ENCODE data around the gene RASSF5. TPM values are rescaled to one million over a fixed set of nuclear protein-coding genes. Genes with fewer than 3 reads are reported as not detected.

RASSF5 gene
- total RNA-seq, 2 donors from 2014 or later: 0.20 to 0.26 TPM

GRCh38 chr1:206503591-206504362 is 3.6 kb upstream of the RASSF5 start:
- Mint-ChIP-seq H3K27me3 (ENCODE audit: insufficient read depth) (peaks cover 66% of the 10 kb centered on the region), H3K4me1 (peaks cover 4% of the 10 kb centered on the region), H3K27ac (no peak overlapping the region), H3K9me3 (no peaks in the 10 kb centered on the region), H3K36me3 (ENCODE audit: low read depth) (no peaks in the 10 kb centered on the region), H3K4me3 (no peak overlapping the region)
- no peak overlapping the region for H3K27ac ChIP-seq (ENCODE audit: low read depth, low read length)
- WGBS, 2 experiments (ENCODE audit: insufficient coverage in 1 of 2, insufficient read length in 1 of 2): 76 to 80% methylated on average over 1 to 8 of the region's 8 CpGs
- no peaks in the 10 kb centered on the region for H3K4me1 ChIP-seq (ENCODE audit: control insufficient read depth, insufficient read depth, low read length)
- peaks cover 63% of the 10 kb centered on the region for H3K27me3 ChIP-seq (ENCODE audit: control insufficient read depth, insufficient read depth, low read length, poor library complexity, severe bottlenecking)
- H3K36me3 ChIP-seq (ENCODE audit: control insufficient read depth, insufficient read depth, low read length): no peaks in the 10 kb centered on the region
- DNase-seq: no peak
- TF ChIP-seq, protein P1, sequence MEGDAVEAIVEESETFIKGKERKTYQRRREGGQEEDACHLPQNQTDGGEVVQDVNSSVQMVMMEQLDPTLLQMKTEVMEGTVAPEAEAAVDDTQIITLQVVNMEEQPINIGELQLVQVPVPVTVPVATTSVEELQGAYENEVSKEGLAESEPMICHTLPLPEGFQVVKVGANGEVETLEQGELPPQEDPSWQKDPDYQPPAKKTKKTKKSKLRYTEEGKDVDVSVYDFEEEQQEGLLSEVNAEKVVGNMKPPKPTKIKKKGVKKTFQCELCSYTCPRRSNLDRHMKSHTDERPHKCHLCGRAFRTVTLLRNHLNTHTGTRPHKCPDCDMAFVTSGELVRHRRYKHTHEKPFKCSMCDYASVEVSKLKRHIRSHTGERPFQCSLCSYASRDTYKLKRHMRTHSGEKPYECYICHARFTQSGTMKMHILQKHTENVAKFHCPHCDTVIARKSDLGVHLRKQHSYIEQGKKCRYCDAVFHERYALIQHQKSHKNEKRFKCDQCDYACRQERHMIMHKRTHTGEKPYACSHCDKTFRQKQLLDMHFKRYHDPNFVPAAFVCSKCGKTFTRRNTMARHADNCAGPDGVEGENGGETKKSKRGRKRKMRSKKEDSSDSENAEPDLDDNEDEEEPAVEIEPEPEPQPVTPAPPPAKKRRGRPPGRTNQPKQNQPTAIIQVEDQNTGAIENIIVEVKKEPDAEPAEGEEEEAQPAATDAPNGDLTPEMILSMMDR (conservative IDR thresholded peaks at IDR 0.05): no peak
- no peak overlapping the region for H3K4me3 ChIP-seq (ENCODE audit: low read length)
- no peak overlapping the region for H3K9ac ChIP-seq (ENCODE audit: extremely low read depth, low read length, poor library complexity, severe bottlenecking)
- no peaks in the 10 kb centered on the region for H3K9me3 ChIP-seq (ENCODE audit: control insufficient read depth, low read length)

GRCh38 chr1:206504363-206504713 is 3.0 kb upstream of the RASSF5 start:
- no peak overlapping the region for H3K27ac Mint-ChIP-seq
- Histone ChIP-seq H3K4me3 (ENCODE audit: low read length) (no peak overlapping the region), H3K4me1 (ENCODE audit: control insufficient read depth, insufficient read depth, low read length) (no peaks in the 10 kb centered on the region), H3K27ac (ENCODE audit: low read depth, low read length) (no peak overlapping the region), H3K9me3 (ENCODE audit: control insufficient read depth, low read length) (no peaks in the 10 kb centered on the region), H3K9ac (ENCODE audit: extremely low read depth, low read length, poor library complexity, severe bottlenecking) (no peak overlapping the region), H3K36me3 (ENCODE audit: control insufficient read depth, insufficient read depth, low read length) (no peaks in the 10 kb centered on the region), H3K27me3 (ENCODE audit: control insufficient read depth, insufficient read depth, low read length, poor library complexity, severe bottlenecking) (peaks cover 69% of the 10 kb centered on the region)
- 89 to 100% methylated on average over 2 to 3 of the region's 3 CpGs for WGBS, 2 experiments (ENCODE audit: insufficient coverage in 1 of 2, insufficient read length in 1 of 2)
- H3K9me3 Mint-ChIP-seq: no peaks in the 10 kb centered on the region
- H3K27me3 Mint-ChIP-seq (ENCODE audit: insufficient read depth): peaks cover 72% of the 10 kb centered on the region
- DNase-seq: no peak
- no peaks in the 10 kb centered on the region for H3K36me3 Mint-ChIP-seq (ENCODE audit: low read depth)
- no peak overlapping the region for H3K4me3 Mint-ChIP-seq
- H3K4me1 Mint-ChIP-seq: peaks cover 4% of the 10 kb centered on the region
- TF ChIP-seq, protein P1 (conservative IDR thresholded peaks at IDR 0.05): no peak

- Histone ChIP-seq H3K9ac (ENCODE audit: extremely low read depth, low read length, poor library complexity, severe bottlenecking) (no peak overlapping the region), H3K27ac (ENCODE audit: low read depth, low read length) (no peak overlapping the region), H3K4me1 (ENCODE audit: control insufficient read depth, insufficient read depth, low read length) (no peaks in the 10 kb centered on the region), H3K27me3 (ENCODE audit: control insufficient read depth, insufficient read depth, low read length, poor library complexity, severe bottlenecking) (peaks cover 84% of the 10 kb centered on the region), H3K36me3 (ENCODE audit: control insufficient read depth, insufficient read depth, low read length) (no peaks in the 10 kb centered on the region), H3K9me3 (ENCODE audit: control insufficient read depth, low read length) (no peaks in the 10 kb centered on the region), H3K4me3 (ENCODE audit: low read length) (no peak overlapping the region)
- no peaks in the 10 kb centered on the region for H3K36me3 Mint-ChIP-seq (ENCODE audit: low read depth)
- 51 to 55% methylated on average over 6 to 10 of the region's 10 CpGs for WGBS, 2 experiments (ENCODE audit: insufficient coverage in 1 of 2, insufficient read length in 1 of 2)
- no peaks in the 10 kb centered on the region for H3K9me3 Mint-ChIP-seq
- no peak for DNase-seq
- peaks cover 87% of the 10 kb centered on the region for H3K27me3 Mint-ChIP-seq (ENCODE audit: insufficient read depth)
- TF ChIP-seq, protein P1 (conservative IDR thresholded peaks at IDR 0.05): peak; percentile 76
- peaks cover 4% of the 10 kb centered on the region for H3K4me1 Mint-ChIP-seq
- no peak overlapping the region for H3K27ac Mint-ChIP-seq
- peak overlapping the region; percentile 54 for H3K4me3 Mint-ChIP-seq
Observed at GRCh38 chr1:206505702-206506355, 1.5 kb upstream of the RASSF5 start.
